ENCODE data around the gene IL1A. TPM values are rescaled to one million over a fixed set of nuclear protein-coding genes. Genes with fewer than 3 reads are reported as not detected.
A peak's percentile ranks its signal among the peaks of the same experiment; 100 is the strongest.

Gene IL1A
- polyA plus RNA-seq, 4 donors, result 0.06 to 0.24 TPM; not detected in 2

DNA sequence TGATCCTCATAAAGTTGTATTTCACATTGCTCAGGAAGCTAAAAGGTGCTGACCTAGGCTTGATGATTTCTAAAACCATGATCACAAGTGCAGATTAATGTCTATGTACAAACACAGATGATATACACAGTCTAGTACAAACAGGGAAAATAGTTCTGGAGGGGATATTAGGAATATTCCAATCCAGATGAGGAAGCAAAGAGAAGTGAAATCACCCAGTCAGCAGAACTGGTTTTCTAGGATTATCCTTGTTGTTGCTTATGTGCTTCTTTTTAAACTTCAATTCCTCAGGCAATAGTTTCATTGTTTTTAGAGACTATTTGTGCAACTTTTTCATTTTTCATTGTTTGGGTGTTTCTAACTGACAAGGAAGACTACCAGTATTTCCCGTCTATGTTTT, 4.7 kb downstream of the IL1A start:
- Histone ChIP-seq H3K4me3 (ENCODE audit: low read depth in 1 of 3, low read length in 3 of 3) (no peak overlapping the region), H3K9me3 (ENCODE audit: control insufficient read depth in 2 of 2, insufficient read depth in 1 of 2, low read depth in 1 of 2, low read length in 1 of 2) (no peaks in the 10 kb centered on the region), H3K4me1 (ENCODE audit: control insufficient read depth in 3 of 3, insufficient read depth in 2 of 3, low read depth in 1 of 3, low read length in 2 of 3) (no peaks in the 10 kb centered on the region), H3K36me3 (ENCODE audit: control insufficient read depth in 3 of 3, insufficient read depth in 2 of 3, low read depth in 1 of 3, low read length in 3 of 3) (no peaks in the 10 kb centered on the region), H3K27ac (ENCODE audit: low read depth in 1 of 3, low read length in 2 of 3) (no peak overlapping the region), H3K27me3 (ENCODE audit: control insufficient read depth in 3 of 3, insufficient read depth in 3 of 3, low read length in 3 of 3) (no peaks in the 10 kb centered on the region)
- FAIRE-seq (no peak), DNase-seq (no peak)
- WGBS, 3 donors, result 84 to 90% (median 87%) methylated on average over 1 of the region's 1 CpG

DNA sequence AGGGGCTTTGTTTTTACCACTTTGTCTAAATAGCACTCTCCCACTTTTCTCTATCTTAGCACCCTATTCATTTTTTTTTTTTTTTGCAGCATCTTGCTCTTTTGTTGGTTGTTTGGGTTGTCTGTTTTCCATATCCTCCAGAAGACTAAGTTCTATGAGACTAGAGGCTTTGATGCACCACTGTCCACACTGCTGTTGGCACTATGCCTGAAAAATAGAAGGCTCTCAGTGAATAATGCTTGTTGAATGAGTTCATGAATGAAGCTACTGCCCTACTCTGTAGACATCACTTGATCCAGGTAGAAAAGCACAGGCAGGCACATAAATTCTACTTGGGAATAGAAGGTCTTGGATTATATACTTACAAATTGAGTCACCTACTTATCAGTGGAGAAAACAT, 7.3 kb downstream of the IL1A start:
- H3K27ac ChIP-seq (ENCODE audit: low read depth in 1 of 3, low read length in 2 of 3), result no peak overlapping the region
- no peaks in the 10 kb centered on the region for H3K27me3 ChIP-seq (ENCODE audit: control insufficient read depth in 3 of 3, insufficient read depth in 3 of 3, low read length in 3 of 3)
- DNase-seq (no peak), FAIRE-seq (no peak)
- H3K36me3 ChIP-seq (ENCODE audit: control insufficient read depth in 3 of 3, insufficient read depth in 2 of 3, low read depth in 1 of 3, low read length in 3 of 3), result no peaks in the 10 kb centered on the region
- no peaks in the 10 kb centered on the region for H3K4me1 ChIP-seq (ENCODE audit: control insufficient read depth in 3 of 3, insufficient read depth in 2 of 3, low read depth in 1 of 3, low read length in 2 of 3)
- H3K9me3 ChIP-seq (ENCODE audit: control insufficient read depth in 2 of 2, insufficient read depth in 1 of 2, low read depth in 1 of 2, low read length in 1 of 2), result no peaks in the 10 kb centered on the region
- H3K4me3 ChIP-seq (ENCODE audit: low read depth in 1 of 3, low read length in 3 of 3), result no peak overlapping the region

DNA sequence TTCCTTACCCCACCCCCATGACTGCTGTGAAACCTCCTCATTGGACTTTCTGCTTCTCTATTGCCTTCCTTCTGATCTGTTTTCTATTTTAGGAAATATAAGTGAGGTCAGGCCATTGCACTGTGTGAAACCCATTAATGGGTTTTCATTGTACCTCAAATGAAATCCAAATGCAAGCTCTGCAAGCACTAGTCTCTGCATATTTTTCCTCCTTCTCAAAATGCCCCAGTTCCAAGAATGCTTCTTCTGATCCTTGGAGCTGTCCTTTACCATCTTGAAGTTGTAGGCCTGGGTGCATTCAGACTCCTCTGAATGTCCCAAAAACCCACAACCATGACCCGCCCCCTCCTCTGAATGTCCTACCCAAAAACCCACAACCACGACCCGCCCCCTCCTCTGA, 8.2 kb downstream of the IL1A start:
- 77 to 100% (median 82%) methylated on average over 1 to 3 of the region's 3 CpGs for WGBS, 3 donors
- Histone ChIP-seq H3K27ac (ENCODE audit: low read depth in 1 of 3, low read length in 2 of 3) (no peak overlapping the region), H3K9me3 (ENCODE audit: control insufficient read depth in 2 of 2, insufficient read depth in 1 of 2, low read depth in 1 of 2, low read length in 1 of 2) (no peaks in the 10 kb centered on the region), H3K36me3 (ENCODE audit: control insufficient read depth in 3 of 3, insufficient read depth in 2 of 3, low read depth in 1 of 3, low read length in 3 of 3) (no peaks in the 10 kb centered on the region), H3K4me3 (ENCODE audit: low read depth in 1 of 3, low read length in 3 of 3) (no peak overlapping the region), H3K27me3 (ENCODE audit: control insufficient read depth in 3 of 3, insufficient read depth in 3 of 3, low read length in 3 of 3) (no peaks in the 10 kb centered on the region), H3K4me1 (ENCODE audit: control insufficient read depth in 3 of 3, insufficient read depth in 2 of 3, low read depth in 1 of 3, low read length in 2 of 3) (no peaks in the 10 kb centered on the region)
- DNase-seq, result no peak
- FAIRE-seq, result no peak

DNA sequence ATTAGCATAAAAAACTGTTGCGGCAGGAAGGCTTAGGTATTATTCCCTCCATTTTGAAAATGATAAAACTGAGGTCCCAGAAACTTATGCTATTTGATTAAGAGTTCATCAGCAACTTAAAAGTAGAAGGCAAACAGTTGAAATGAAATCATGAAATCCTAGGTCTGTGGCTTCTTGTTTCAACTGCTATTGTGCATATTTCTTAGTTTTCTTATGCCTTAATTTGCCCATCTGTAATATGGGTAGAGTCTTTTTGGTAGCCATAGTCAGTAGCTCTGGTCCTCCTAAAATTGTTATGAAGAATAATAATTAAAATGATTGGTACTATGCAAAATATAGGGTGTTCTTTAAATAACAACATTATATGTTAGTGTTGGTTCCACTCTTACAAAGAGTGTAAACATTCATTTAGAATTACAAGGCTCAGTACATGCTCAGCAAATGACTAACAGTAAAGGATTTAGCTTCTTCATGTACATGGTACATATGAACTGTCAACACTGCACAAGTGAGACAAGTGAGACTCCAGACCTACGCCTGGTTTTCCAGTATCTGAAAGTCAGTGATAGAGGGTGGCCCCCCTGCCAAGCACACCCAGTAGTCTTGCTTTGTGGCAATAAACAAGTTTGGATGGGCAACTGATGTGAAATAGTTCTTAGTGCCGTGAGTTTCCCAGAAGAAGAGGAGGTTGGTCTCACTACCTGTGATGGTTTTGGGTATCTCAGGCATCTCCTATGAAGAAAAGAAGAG, 9.6 kb downstream of the IL1A start:
- 94 to 99% (median 97%) methylated on average over 3 of the region's 3 CpGs for WGBS, 3 donors

DNA sequence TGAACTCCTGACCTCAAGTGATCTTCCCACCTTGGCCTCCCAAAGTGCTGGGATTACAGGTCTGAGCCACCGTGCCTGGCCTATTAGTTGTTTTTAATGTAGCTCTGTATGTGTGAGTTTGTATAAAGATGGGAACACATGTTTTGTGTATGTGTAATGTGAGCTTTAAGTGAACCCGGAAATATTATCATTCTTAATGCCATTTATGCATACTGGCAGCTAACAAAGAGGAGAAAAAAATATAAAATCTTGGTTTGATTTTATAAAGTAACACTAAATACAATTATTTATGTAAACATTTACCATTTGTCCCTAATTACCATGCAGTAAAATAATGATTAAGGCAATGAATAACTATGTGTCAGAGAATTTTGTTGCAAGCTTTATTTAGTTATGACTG, 10.7 kb downstream of the IL1A start:
- DNase-seq (no peak), FAIRE-seq (no peak)
- Histone ChIP-seq H3K4me3 (ENCODE audit: low read depth in 1 of 3, low read length in 3 of 3) (no peak overlapping the region), H3K27me3 (ENCODE audit: control insufficient read depth in 3 of 3, insufficient read depth in 3 of 3, low read length in 3 of 3) (no peaks in the 10 kb centered on the region), H3K4me1 (ENCODE audit: control insufficient read depth in 3 of 3, insufficient read depth in 2 of 3, low read depth in 1 of 3, low read length in 2 of 3) (no peaks in the 10 kb centered on the region), H3K9me3 (ENCODE audit: control insufficient read depth in 2 of 2, insufficient read depth in 1 of 2, low read depth in 1 of 2, low read length in 1 of 2) (no peaks in the 10 kb centered on the region), H3K27ac (ENCODE audit: low read depth in 1 of 3, low read length in 2 of 3) (no peak overlapping the region), H3K36me3 (ENCODE audit: control insufficient read depth in 3 of 3, insufficient read depth in 2 of 3, low read depth in 1 of 3, low read length in 3 of 3) (no peaks in the 10 kb centered on the region)
- WGBS, 3 donors, result 77 to 85% (median 81%) methylated on average over 2 of the region's 2 CpGs

More for the DNA sequence above, 9.6 kb downstream of the IL1A start:
- FAIRE-seq (no peak), DNase-seq (no peak)
- Histone ChIP-seq H3K27ac (ENCODE audit: low read depth in 1 of 3, low read length in 2 of 3) (no peak overlapping the region), H3K9me3 (ENCODE audit: control insufficient read depth in 2 of 2, insufficient read depth in 1 of 2, low read depth in 1 of 2, low read length in 1 of 2) (no peaks in the 10 kb centered on the region), H3K36me3 (ENCODE audit: control insufficient read depth in 3 of 3, insufficient read depth in 2 of 3, low read depth in 1 of 3, low read length in 3 of 3) (no peaks in the 10 kb centered on the region), H3K4me3 (ENCODE audit: low read depth in 1 of 3, low read length in 3 of 3) (no peak overlapping the region), H3K4me1 (ENCODE audit: control insufficient read depth in 3 of 3, insufficient read depth in 2 of 3, low read depth in 1 of 3, low read length in 2 of 3) (no peaks in the 10 kb centered on the region), H3K27me3 (ENCODE audit: control insufficient read depth in 3 of 3, insufficient read depth in 3 of 3, low read length in 3 of 3) (no peaks in the 10 kb centered on the region)

DNA sequence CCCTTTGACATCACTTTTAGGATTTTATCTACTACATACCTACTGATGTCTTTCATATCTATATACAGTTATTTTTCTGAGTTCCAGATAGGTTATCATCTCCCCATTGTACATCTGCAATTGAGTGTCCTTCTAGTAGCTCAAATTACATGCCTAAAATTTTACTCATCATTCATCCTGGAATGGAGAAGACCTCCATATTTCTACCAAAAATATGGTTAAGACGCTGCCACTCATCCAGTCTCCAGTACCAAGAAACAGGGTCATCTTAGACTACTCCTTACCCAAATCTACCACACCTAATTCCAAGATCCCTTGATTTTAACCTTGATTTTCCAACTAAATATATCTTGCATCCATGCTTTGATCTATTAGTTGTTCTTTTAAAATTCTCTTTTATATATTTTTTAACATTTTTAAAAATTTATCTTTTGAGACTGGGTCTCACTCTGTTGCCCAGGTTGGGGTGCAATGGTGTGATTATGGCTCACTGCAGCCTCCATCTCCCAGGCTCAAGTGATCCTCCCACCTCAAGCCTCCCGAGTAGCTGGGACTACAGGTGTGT, 11.3 kb downstream of the IL1A start:
- Histone ChIP-seq H3K9me3 (ENCODE audit: control insufficient read depth in 2 of 2, insufficient read depth in 1 of 2, low read depth in 1 of 2, low read length in 1 of 2) (no peaks in the 10 kb centered on the region), H3K36me3 (ENCODE audit: control insufficient read depth in 3 of 3, insufficient read depth in 2 of 3, low read depth in 1 of 3, low read length in 3 of 3) (no peaks in the 10 kb centered on the region), H3K4me1 (ENCODE audit: control insufficient read depth in 3 of 3, insufficient read depth in 2 of 3, low read depth in 1 of 3, low read length in 2 of 3) (no peaks in the 10 kb centered on the region), H3K27me3 (ENCODE audit: control insufficient read depth in 3 of 3, insufficient read depth in 3 of 3, low read length in 3 of 3) (no peaks in the 10 kb centered on the region), H3K27ac (ENCODE audit: low read depth in 1 of 3, low read length in 2 of 3) (no peak overlapping the region), H3K4me3 (ENCODE audit: low read depth in 1 of 3, low read length in 3 of 3) (no peak overlapping the region)
- 47 to 71% (median 63%) methylated on average over 2 of the region's 2 CpGs for WGBS, 3 donors
- DNase-seq, result no peak
- FAIRE-seq, result no peak

DNA sequence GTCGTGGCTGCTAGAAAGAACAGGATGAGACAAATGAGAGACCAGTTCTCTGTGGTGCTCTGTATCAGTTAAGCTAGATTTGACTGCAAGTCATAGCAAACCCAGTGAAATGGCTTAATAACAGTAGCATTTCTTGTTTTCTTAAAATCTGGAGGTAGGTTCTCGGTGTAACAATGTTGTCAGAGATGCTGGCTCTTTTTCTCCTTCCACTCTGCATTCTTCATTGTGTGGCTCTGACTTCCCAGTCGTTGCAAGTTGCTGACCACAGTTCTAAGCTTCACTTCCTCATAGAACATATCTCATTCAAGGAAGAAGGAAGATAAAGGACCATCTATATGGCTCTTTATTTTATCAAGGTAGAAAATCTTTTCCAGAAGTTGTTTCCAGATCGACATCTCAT, 12.0 kb downstream of the IL1A start:
- H3K36me3 ChIP-seq (ENCODE audit: control insufficient read depth in 3 of 3, insufficient read depth in 2 of 3, low read depth in 1 of 3, low read length in 3 of 3), result no peaks in the 10 kb centered on the region
- H3K4me1 ChIP-seq (ENCODE audit: control insufficient read depth in 3 of 3, insufficient read depth in 2 of 3, low read depth in 1 of 3, low read length in 2 of 3), result no peaks in the 10 kb centered on the region
- FAIRE-seq, result no peak
- peaks cover 0 to 3% of the 10 kb centered on the region in 2 donors for H3K9me3 ChIP-seq (ENCODE audit: control insufficient read depth in 2 of 2, insufficient read depth in 1 of 2, low read depth in 1 of 2, low read length in 1 of 2)
- no peak for DNase-seq
- H3K27ac ChIP-seq (ENCODE audit: low read depth in 1 of 3, low read length in 2 of 3), result no peak overlapping the region
- H3K27me3 ChIP-seq (ENCODE audit: control insufficient read depth in 3 of 3, insufficient read depth in 3 of 3, low read length in 3 of 3), result no peaks in the 10 kb centered on the region
- H3K4me3 ChIP-seq (ENCODE audit: low read depth in 1 of 3, low read length in 3 of 3), result no peak overlapping the region
- WGBS, 3 donors, result 65 to 70% (median 69%) methylated on average over 4 of the region's 4 CpGs

DNA sequence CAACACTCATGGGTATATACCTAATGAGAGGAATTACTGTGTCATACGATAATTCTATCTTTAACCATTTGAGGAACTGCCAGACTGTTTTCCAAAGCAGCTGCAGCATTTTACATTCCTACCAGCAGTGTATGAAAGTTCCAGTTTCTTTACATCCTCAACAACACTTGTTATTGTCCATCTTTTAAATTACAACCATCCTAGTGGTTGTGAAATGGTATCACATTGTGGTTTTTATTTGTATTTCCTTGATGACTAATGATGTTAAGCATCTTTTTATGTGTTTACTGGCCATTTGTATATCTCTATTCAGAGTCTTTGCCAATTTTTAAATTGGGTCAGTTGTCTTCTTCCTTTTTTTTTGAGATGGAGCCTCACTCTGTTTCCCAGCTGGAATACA, 15.9 kb downstream of the IL1A start:
- Histone ChIP-seq H3K27ac (ENCODE audit: low read depth in 1 of 3, low read length in 2 of 3) (no peak overlapping the region), H3K27me3 (ENCODE audit: control insufficient read depth in 3 of 3, insufficient read depth in 3 of 3, low read length in 3 of 3) (no peaks in the 10 kb centered on the region), H3K4me1 (ENCODE audit: control insufficient read depth in 3 of 3, insufficient read depth in 2 of 3, low read depth in 1 of 3, low read length in 2 of 3) (peaks cover 0 to 11% (median 1%) of the 10 kb centered on the region in 3 donors), H3K36me3 (ENCODE audit: control insufficient read depth in 3 of 3, insufficient read depth in 2 of 3, low read depth in 1 of 3, low read length in 3 of 3) (no peaks in the 10 kb centered on the region), H3K4me3 (ENCODE audit: low read depth in 1 of 3, low read length in 3 of 3) (no peak overlapping the region), H3K9me3 (ENCODE audit: control insufficient read depth in 2 of 2, insufficient read depth in 1 of 2, low read depth in 1 of 2, low read length in 1 of 2) (peaks cover 0 to 3% of the 10 kb centered on the region in 2 donors)
- FAIRE-seq (no peak), DNase-seq (peak in 1 of 2 donors; percentile 11)
- WGBS, 3 donors, result 24 to 47% (median 27%) methylated on average over 1 of the region's 1 CpG

Data from small intestine (tissue), 7 donors.